HG02870 (cell line): Measurements from ENCODE around the gene TMEM132D.

Experiments used
- ATAC-seq: cut with Tn5 transposase; IDR thresholded peaks from one replicate; pipeline ENCODE4 v1.9.1; 2021; ENCODE audit warnings: mild to moderate bottlenecking, moderate library complexity; ENCODE audit not compliant: unreplicated experiment

The TMEM132D gene

GRCh38 chr12:129025055-129025454, 878.8 kb downstream of the TMEM132D start:
- ATAC-seq, result no peak
